ENCODE measurements around the gene NSD2.
A peak's percentile ranks its signal among the peaks of the same experiment; 100 is the strongest.

NSD2 gene

DNA sequence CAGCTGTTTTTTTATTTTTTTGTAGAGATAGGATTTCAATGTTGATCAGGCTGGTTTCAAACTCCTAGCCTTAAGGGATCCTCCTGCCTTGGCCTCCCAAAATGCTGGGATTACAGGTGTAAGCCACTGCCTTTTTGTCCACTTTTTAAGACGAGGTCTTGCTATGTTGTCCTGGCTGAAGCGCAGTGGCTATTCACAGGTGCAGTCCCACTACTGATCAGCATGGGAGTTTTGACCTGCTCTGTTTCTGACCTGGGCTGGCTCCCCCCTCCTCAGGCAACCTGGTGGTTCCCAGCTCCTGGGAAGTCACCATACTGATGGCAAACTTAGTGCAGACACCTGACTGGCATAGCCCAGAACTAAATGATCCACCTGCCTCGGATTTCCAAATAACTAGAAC lies 2.3 kb upstream of the NSD2 start:
- H3K4me1 ChIP-seq (ENCODE audit: control insufficient read depth, insufficient read depth, low read length): no peaks in the 10 kb centered on the region
- H3K9me3 ChIP-seq (ENCODE audit: control insufficient read depth, insufficient read depth, low read depth, low read length): no peaks in the 10 kb centered on the region
- ChIA-PET POLR2A (no interaction called here), CTCF (no interaction called here)
- H3K4me3 ChIP-seq (ENCODE audit: low read depth, low read length): no peak overlapping the region
- no peaks in the 10 kb centered on the region for H3K36me3 ChIP-seq (ENCODE audit: control insufficient read depth in 2 of 2, insufficient read depth in 1 of 2, low read length in 2 of 2)
- H3K27ac ChIP-seq (ENCODE audit: extremely low read depth, low read depth, low read length): no peak overlapping the region
- no peak for TF ChIP-seq ZNF501 (tag by site-specific recombination; IDR thresholded peaks at IDR 0.05)
- no peak for TF ChIP-seq REPIN1 (tag by site-specific recombination; IDR thresholded peaks at IDR 0.05; ENCODE audit: low read depth)
- TF ChIP-seq ZNF404 (tag by site-specific recombination; IDR thresholded peaks at IDR 0.05): no peak
- TF ChIP-seq, protein P1, sequence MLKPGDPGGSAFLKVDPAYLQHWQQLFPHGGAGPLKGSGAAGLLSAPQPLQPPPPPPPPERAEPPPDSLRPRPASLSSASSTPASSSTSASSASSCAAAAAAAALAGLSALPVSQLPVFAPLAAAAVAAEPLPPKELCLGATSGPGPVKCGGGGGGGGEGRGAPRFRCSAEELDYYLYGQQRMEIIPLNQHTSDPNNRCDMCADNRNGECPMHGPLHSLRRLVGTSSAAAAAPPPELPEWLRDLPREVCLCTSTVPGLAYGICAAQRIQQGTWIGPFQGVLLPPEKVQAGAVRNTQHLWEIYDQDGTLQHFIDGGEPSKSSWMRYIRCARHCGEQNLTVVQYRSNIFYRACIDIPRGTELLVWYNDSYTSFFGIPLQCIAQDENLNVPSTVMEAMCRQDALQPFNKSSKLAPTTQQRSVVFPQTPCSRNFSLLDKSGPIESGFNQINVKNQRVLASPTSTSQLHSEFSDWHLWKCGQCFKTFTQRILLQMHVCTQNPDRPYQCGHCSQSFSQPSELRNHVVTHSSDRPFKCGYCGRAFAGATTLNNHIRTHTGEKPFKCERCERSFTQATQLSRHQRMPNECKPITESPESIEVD (tag by site-specific recombination; IDR thresholded peaks at IDR 0.05): no peak
- TF ChIP-seq, protein P2, sequence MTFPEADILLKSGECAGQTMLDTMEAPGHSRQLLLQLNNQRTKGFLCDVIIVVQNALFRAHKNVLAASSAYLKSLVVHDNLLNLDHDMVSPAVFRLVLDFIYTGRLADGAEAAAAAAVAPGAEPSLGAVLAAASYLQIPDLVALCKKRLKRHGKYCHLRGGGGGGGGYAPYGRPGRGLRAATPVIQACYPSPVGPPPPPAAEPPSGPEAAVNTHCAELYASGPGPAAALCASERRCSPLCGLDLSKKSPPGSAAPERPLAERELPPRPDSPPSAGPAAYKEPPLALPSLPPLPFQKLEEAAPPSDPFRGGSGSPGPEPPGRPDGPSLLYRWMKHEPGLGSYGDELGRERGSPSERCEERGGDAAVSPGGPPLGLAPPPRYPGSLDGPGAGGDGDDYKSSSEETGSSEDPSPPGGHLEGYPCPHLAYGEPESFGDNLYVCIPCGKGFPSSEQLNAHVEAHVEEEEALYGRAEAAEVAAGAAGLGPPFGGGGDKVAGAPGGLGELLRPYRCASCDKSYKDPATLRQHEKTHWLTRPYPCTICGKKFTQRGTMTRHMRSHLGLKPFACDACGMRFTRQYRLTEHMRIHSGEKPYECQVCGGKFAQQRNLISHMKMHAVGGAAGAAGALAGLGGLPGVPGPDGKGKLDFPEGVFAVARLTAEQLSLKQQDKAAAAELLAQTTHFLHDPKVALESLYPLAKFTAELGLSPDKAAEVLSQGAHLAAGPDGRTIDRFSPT (tag by site-specific recombination; IDR thresholded peaks at IDR 0.05): no peak
- TF ChIP-seq ZBTB20 (tag by site-specific recombination; IDR thresholded peaks at IDR 0.05): no peak
- no peak for TF ChIP-seq ZNF747 (tag by site-specific recombination; IDR thresholded peaks at IDR 0.05)
- no peak for TF ChIP-seq ZNF138 (tag by site-specific recombination; IDR thresholded peaks at IDR 0.05; ENCODE audit: borderline replicate concordance)
- no peak for TF ChIP-seq MZF1 (tag by site-specific recombination; IDR thresholded peaks at IDR 0.05; ENCODE audit: borderline replicate concordance)
- TF ChIP-seq ZNF121 (tag by site-specific recombination; IDR thresholded peaks at IDR 0.05): no peak
- no peak for TF ChIP-seq ZNF544 (tag by site-specific recombination; IDR thresholded peaks at IDR 0.05)
- TF ChIP-seq, protein P3, sequence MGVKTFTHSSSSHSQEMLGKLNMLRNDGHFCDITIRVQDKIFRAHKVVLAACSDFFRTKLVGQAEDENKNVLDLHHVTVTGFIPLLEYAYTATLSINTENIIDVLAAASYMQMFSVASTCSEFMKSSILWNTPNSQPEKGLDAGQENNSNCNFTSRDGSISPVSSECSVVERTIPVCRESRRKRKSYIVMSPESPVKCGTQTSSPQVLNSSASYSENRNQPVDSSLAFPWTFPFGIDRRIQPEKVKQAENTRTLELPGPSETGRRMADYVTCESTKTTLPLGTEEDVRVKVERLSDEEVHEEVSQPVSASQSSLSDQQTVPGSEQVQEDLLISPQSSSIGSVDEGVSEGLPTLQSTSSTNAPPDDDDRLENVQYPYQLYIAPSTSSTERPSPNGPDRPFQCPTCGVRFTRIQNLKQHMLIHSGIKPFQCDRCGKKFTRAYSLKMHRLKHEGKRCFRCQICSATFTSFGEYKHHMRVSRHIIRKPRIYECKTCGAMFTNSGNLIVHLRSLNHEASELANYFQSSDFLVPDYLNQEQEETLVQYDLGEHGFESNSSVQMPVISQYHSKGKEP (tag by site-specific recombination; IDR thresholded peaks at IDR 0.05): no peak
- TF ChIP-seq, protein P4, sequence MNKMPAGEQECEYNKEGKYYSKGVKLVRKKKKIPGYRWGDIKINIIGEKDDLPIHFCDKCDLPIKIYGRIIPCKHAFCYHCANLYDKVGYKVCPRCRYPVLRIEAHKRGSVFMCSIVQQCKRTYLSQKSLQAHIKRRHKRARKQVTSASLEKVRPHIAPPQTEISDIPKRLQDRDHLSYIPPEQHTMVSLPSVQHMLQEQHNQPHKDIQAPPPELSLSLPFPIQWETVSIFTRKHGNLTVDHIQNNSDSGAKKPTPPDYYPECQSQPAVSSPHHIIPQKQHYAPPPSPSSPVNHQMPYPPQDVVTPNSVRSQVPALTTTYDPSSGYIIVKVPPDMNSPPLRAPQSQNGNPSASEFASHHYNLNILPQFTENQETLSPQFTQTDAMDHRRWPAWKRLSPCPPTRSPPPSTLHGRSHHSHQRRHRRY (tag by site-specific recombination; IDR thresholded peaks at IDR 0.05): no peak
- TF ChIP-seq ZNF660 (tag by site-specific recombination; IDR thresholded peaks at IDR 0.05): no peak
- no peak for TF ChIP-seq ZSCAN16 (tag by site-specific recombination; IDR thresholded peaks at IDR 0.05)

DNA sequence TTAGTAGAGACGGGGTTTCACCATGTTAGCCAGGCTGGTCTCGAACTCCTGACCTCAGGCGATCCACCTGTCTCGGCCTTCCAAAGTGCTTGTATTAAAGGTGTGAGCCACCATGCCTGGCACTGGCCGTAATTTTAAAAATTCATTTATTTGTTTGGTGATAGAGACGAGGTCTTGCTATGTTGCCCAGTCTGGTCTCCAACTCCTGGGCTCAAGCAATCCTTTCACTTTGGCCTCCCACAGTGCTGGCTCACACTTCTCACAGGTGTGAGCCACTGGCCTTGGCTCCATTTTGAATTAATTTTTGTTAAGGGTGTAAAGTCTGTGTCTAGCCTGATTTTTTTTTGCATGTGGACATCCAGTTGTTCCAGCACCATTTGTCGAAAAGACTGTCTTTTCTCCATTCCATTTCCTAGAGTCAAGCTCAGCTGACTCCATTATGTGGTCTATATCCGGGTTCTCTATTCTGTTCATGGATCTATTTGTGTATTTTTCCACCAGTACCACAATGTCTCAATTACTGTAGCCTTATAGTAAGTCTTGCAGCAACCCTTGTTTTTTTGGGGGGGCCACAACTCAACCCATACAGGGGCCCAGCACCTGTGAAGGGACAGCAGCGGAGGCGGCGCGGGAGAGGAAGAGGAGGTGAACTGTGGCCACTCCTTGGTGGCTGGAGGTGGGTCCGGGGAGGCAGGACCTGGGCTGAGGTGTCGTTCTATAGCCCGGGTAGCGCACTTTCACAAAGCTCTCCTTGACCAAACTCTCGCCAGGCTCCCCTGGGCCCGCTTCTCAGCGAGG lies 1.5 kb upstream of the NSD2 start:
- no peak for TF ChIP-seq ZSCAN16 (tag by site-specific recombination; IDR thresholded peaks at IDR 0.05)
- TF ChIP-seq OVOL3 (tag by site-specific recombination; IDR thresholded peaks at IDR 0.05): no peak
- no peak for TF ChIP-seq ZNF747 (tag by site-specific recombination; IDR thresholded peaks at IDR 0.05)
- TF ChIP-seq, protein P5, sequence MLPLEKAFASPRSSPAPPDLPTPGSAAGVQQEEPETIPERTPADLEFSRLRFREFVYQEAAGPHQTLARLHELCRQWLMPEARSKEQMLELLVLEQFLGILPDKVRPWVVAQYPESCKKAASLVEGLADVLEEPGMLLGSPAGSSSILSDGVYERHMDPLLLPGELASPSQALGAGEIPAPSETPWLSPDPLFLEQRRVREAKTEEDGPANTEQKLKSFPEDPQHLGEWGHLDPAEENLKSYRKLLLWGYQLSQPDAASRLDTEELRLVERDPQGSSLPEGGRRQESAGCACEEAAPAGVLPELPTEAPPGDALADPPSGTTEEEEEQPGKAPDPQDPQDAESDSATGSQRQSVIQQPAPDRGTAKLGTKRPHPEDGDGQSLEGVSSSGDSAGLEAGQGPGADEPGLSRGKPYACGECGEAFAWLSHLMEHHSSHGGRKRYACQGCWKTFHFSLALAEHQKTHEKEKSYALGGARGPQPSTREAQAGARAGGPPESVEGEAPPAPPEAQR (tag by site-specific recombination; IDR thresholded peaks at IDR 0.05): no peak
- TF ChIP-seq, protein P6, sequence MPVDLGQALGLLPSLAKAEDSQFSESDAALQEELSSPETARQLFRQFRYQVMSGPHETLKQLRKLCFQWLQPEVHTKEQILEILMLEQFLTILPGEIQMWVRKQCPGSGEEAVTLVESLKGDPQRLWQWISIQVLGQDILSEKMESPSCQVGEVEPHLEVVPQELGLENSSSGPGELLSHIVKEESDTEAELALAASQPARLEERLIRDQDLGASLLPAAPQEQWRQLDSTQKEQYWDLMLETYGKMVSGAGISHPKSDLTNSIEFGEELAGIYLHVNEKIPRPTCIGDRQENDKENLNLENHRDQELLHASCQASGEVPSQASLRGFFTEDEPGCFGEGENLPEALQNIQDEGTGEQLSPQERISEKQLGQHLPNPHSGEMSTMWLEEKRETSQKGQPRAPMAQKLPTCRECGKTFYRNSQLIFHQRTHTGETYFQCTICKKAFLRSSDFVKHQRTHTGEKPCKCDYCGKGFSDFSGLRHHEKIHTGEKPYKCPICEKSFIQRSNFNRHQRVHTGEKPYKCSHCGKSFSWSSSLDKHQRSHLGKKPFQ (tag by site-specific recombination; IDR thresholded peaks at IDR 0.05): peak; percentile 66; the same call in 1 of the 2 replicates
- TF ChIP-seq ZNF121 (tag by site-specific recombination; IDR thresholded peaks at IDR 0.05): peak; percentile 71; the same call in 1 of the 2 replicates
- no peak for TF ChIP-seq ZNF341 (tag by site-specific recombination; IDR thresholded peaks at IDR 0.05; ENCODE audit: low read depth)
- 0 out of 2 replicates have a peak, but pooled peaks have one; percentile 1 for TF ChIP-seq ZNF10 (tag by site-specific recombination; IDR thresholded peaks at IDR 0.05)
- Histone ChIP-seq H3K4me3 (ENCODE audit: low read depth, low read length) (peak overlapping the region; percentile 46), H3K36me3 (ENCODE audit: control insufficient read depth in 2 of 2, insufficient read depth in 1 of 2, low read length in 2 of 2) (no peaks in the 10 kb centered on the region; a peak in 1 of 3 replicates), H3K4me1 (ENCODE audit: control insufficient read depth, insufficient read depth, low read length) (no peaks in the 10 kb centered on the region), H3K27ac (ENCODE audit: extremely low read depth, low read depth, low read length) (peak overlapping the region; percentile 96; the same call in 1 of the 2 replicates), H3K9me3 (ENCODE audit: control insufficient read depth, insufficient read depth, low read depth, low read length) (no peaks in the 10 kb centered on the region)
- POLR2A ChIA-PET: interaction anchor here (1.0 to 1.3 kb wide), 3 partner anchors 13 to 149 kb away, joined by 3 to 9 read pairs (median 3); partner anchors contain the start of genes LETM1, TACC3 and TMEM129
- CTCF ChIA-PET: interaction anchor here (0.9 kb wide), 1 partner anchor 30 kb away, joined by 3 read pairs; no protein-coding TSS in a partner anchor
